GM12801 (cell line): ENCODE results near the gene PLSCR1.

ENCODE experiments used
- TF ChIP-seq, protein P1 (sequence below): IDR thresholded peaks from one replicate; pipeline ENCODE4 v1.5.1; 2011; ENCODE audit warnings: control low read depth; ENCODE audit not compliant: insufficient read length; ENCODE audit errors: extremely low read depth

PLSCR1 gene

DNA sequence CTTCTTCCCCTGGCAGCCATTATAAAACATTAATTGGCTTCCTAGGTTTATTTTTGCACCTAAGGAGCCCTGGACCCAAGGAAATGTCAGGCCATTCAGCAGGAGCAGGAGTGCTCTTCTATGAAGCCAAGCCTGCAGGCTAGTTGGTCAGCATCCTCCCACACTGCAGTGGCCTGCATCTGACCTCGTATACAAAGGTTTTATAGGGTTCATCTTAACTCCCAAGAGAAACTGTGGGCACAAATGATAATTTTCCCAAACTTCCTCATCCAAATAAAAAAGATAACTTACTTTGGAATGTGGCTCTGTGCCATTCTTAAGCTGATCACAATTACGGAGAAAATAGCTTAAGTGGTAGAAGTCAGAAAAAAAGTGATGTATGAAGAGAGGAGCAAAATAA lies 19.4 kb downstream of the PLSCR1 start:
- TF ChIP-seq, protein P1, sequence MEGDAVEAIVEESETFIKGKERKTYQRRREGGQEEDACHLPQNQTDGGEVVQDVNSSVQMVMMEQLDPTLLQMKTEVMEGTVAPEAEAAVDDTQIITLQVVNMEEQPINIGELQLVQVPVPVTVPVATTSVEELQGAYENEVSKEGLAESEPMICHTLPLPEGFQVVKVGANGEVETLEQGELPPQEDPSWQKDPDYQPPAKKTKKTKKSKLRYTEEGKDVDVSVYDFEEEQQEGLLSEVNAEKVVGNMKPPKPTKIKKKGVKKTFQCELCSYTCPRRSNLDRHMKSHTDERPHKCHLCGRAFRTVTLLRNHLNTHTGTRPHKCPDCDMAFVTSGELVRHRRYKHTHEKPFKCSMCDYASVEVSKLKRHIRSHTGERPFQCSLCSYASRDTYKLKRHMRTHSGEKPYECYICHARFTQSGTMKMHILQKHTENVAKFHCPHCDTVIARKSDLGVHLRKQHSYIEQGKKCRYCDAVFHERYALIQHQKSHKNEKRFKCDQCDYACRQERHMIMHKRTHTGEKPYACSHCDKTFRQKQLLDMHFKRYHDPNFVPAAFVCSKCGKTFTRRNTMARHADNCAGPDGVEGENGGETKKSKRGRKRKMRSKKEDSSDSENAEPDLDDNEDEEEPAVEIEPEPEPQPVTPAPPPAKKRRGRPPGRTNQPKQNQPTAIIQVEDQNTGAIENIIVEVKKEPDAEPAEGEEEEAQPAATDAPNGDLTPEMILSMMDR: no peak

GRCh38 chr3:146523531-146523930 lies 20.9 kb downstream of the PLSCR1 start:
- TF ChIP-seq, protein P1: no peak

- TF ChIP-seq, protein P1: no peak
Observed at GRCh38 chr3:146521394-146521793, 23.0 kb downstream of the PLSCR1 start.

DNA sequence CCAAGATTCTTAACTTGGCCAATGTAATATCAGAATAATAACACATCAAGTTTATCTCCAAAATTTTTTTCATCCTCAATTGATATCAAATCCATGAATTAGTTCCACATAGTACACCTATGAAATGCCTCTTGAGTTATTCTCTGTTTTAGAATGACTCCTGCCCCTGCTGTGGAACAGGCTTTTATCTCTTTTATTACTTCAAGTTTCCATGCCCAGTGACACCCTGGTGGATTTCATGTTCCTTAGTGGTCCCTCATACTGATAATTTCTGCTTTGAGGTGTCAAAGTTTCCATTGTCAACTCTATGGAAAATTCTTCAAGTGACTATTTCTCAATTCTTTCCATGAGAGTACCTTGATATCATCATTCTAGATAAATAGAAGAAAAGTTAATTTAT lies 24.6 kb downstream of the PLSCR1 start:
- TF ChIP-seq, protein P1: no peak

- TF ChIP-seq, protein P1: no peak
Observed at GRCh38 chr3:146517684-146518435, 26.5 kb downstream of the PLSCR1 start.

GRCh38 chr3:146513386-146514051 lies 30.9 kb downstream of the PLSCR1 start:
- TF ChIP-seq, protein P1: no peak

- TF ChIP-seq, protein P1: no peak
Observed at GRCh38 chr3:146511402-146512134, 32.8 kb downstream of the PLSCR1 start.
